HG02884 (cell line): ENCODE data around the gene KSR2.
A peak's percentile ranks its signal among the peaks of the same experiment; 100 is the strongest.
"Not testable (repeated sequence)": the region's sequence is repeated elsewhere in the genome, so short reads cannot be mapped to it uniquely, and the experiment has no call there.

Source experiments
- ATAC-seq: cut with Tn5 transposase; IDR thresholded peaks from one replicate; pipeline ENCODE4 v1.9.1; 2021; ENCODE audit warnings: mild to moderate bottlenecking, moderate library complexity; ENCODE audit not compliant: unreplicated experiment

KSR2 gene

GRCh38 chr12:117892441-117892840 is 76.3 kb downstream of the KSR2 start:
- ATAC-seq: no peak

DNA sequence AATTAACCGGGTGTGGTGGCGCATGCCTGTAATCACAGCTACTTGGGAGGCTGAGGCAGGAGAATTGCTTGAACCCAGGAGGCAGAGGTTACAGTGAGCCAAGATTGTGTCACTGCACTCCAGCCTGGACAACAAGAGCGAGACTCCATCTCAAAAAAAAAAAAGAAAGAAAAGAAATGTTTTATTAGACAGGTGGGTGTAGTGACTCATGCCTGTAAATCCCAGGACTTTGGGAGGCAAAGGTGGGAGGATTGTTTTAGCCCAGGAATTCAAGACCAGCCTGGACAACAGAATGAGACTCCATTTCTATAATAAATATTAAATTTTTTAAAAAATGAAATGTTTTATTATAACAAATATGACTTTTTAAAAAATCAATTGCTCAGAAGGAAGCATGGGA is 77.5 kb downstream of the KSR2 start:
- ATAC-seq: not testable (repeated sequence)

DNA sequence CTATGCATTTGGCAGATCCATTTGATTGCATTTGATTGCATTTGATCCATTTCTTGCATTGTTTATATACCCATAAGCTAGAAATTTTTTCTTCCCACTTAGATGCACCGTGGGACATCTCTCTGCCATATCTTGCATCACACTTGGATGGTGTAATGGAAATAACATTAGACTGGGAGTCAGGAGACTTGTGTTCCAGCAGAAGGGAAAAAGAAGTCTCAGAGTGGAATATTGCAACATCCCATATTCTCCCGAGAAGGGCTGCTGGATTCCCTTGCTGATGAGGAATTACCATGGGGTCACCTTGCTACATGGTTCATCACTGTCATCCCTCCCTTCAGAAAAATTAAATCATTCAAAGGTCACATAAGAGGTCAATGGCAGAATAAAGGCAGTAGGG is 78.1 kb downstream of the KSR2 start:
- no peak for ATAC-seq

DNA sequence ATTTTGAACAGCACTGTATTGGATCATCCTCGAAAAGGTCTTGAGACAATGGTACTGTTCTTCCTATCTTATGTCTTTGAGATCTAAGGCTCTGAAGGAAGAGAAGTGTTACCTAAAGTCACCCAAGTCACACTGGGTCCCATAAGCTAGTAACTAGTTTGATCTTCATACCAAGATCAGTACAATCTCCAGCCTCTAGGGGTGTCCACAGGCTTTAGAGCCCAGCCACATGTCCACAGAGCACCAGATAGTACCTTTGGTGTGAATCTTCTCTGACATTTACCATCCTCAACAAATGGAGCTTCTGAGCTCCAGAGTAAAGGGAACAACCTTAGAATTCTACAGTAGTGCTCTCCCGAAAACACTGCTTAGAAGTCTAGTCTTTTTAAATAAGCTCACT is 78.7 kb downstream of the KSR2 start:
- ATAC-seq: no peak

- peak; percentile 38 for ATAC-seq
Observed at GRCh38 chr12:117889098-117889497, 79.7 kb downstream of the KSR2 start.

DNA sequence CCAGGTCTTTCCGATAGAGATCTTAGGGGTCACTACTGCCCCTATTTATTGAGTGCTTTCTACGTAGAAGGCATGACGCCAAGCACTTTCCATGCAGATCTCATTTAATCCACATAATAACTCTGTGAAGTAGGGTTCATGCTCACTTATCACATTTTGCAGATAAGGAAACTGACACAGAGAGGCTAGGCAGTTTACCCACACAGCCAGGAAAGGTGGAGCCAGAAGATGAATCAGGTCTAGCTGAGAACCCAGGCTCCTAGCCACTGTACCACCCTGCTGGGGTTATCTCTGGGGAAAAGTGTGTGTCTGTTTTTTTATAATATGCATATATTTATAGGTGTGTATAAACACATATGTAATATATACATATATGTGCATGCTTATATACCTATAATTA is 83.6 kb downstream of the KSR2 start:
- ATAC-seq: no peak

GRCh38 chr12:117884161-117884560 is 84.6 kb downstream of the KSR2 start:
- ATAC-seq: no peak

- no peak for ATAC-seq
Observed at GRCh38 chr12:117882603-117883184, 86.1 kb downstream of the KSR2 start.

GRCh38 chr12:117882181-117882580 is 86.6 kb downstream of the KSR2 start:
- no peak for ATAC-seq

DNA sequence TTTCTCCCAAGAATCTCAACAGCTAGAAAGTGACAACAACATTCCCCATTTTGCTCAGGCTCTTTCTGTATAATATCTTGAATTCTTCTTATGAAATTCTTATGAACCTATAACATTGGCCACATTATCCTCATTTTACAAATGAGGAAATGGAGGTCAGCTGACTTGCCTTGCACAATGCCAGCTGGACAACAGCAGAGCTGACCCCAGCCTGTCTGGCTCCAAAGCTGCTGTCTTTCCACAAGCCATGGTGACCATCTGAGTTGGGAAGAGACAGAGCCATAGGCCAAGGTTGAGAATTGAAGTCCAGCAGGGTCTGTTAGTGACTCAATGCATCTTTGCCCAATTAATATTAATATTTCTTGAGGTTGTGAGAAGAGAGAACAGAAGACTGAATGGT is 87.3 kb downstream of the KSR2 start:
- ATAC-seq: no peak

DNA sequence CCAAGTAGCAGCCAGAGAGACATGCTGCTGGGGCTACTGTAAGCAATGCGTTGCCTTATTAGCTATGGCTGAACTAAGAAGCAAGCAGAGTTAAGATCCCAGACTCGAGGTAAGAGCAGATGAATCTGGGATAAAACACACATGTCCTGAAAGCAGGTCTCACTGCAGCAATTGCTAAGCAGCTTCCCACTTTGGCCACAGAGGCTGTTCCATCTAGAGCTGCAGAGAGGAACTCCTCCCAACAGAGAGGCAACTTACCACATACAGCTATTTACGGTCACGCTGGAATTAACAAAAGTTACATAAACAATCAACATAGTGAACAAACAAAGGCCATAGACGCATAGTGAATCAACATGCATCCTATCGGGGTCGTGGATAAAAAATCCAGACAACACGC is 90.2 kb downstream of the KSR2 start:
- no peak for ATAC-seq

DNA sequence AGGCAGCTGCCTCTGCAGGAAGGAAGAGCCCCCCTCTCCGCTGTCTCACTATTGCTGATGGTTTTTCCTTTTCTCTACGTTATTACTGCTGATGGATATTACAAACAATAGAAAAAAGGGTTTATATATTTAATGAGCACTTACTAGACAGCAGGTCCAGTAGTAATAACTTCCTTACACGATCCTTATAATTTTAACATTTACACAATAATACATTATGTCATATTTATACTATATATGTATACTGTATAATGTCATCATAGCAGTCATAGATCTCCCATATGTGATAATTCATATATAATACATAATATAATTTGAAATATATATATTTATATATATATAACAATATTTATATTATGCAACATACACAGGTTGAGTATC is 92.4 kb downstream of the KSR2 start:
- no peak for ATAC-seq

DNA sequence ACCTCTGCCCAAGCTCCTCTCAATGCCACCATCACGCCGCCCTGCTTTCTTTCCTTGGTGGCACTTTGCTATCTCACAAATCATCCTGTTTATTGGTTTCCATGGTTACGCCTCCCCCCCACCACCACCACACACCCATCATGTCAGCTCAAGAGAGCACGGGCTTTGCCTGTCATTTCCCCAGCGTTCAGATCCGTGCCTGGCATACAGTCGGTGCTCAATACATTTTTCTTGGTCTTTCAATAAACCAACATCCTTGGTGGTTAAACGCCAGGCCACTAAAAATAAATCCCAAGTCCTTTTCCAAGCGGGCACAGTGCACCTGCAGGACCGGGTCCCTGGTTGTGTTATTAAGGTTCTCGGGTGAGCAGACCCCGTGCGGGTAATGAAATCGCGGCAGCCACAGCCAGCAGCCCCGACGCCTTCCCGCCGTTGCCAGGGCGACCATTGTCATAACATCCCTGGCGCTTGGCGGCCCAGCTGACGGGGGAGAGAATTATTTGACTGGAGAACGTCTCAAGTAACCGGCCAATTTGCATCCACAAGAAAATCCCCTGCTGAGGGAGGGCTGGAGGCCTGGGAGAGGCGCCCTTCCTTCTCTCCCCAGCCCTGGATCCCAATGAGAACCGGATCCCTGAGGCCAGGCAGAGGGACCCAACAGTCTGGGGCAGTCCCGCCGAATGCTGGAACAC is 92.9 kb downstream of the KSR2 start:
- ATAC-seq: no peak

DNA sequence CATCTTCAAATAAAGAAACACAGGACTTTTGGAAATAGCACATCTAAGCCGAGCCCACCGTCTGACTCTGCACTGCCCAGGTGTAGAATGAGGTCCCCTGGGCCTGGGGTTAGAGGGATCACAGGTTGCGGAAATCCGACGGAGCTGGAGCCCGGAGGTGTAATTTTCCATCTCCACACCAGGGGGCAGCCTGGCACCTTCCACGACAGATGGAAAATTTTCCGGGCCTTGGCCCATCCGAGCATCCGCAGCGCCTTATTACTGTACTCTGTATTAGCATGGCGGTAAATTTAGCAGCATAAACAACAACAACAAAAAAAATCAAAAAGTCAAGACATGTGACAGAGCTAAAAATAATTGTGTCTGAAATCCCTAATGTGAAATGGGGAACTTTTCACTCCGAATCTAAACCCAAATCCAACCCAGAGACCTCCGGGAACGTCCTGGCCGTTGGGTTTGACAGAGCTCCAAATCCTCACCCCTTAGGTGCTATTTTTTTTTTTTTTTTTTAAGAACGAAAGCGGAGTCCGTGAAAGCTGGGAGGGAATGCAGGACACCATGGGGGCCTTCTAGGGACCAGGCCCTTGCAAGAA is 93.9 kb downstream of the KSR2 start:
- no peak for ATAC-seq

DNA sequence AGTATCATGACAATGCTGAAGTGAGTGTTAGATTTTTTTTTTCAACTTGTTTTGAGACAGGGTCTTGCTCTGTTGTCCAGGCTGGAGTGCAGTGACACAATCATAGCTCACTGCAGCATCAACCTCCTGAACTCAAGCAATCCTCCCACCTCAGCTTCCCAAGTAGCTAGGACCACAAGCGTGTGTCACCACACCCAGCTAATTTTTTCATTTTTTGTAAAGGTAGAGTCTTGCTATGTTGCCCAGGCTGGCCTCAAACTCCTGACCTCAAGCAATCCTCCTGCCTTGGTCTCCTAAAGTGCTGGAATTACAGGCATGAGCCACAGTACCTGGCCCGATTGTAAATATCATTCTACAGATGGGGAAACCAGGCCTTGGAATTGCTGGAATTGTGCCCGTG is 94.6 kb downstream of the KSR2 start:
- ATAC-seq: not testable (repeated sequence)

- no peak for ATAC-seq
Observed at GRCh38 chr12:117872546-117873169, 96.1 kb downstream of the KSR2 start.

DNA sequence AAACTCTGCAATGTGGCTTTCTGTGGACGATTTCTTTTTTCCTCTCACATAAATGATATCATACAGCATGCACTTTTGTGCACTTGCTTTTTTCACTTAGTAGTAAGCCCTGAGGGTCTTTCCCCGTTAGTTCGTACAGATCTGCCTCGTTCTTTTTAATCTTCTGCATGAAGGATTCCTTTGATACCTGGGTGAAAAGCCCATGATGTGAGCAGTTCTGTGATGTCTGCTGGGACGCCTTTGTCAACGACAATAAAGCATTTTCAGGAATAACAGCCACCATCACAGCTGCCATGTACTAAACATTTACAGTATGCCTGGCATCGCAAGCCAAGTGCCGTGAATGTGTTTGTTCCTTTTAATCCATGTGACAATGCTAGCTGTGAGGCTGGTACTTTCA is 99.2 kb downstream of the KSR2 start:
- ATAC-seq: no peak

DNA sequence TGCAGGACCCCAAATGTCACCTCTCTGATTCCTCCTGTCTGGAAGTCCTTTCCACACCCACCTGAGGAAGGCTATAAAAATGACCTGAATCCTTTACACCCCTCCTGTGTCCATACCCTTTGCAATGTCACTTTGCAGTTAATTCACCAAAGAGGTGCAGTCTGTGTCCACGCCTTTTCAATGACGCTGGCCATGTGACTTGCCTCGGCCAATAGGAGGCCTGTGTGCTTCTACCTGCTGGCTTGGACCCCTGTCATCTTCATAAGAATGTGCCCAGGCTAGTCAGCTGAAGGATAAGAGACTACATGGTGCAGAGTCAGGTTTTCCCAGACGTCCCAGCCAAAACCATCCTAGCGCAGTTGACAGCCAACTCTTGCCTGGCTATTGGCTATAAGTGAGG is 101.4 kb downstream of the KSR2 start:
- no peak for ATAC-seq

GRCh38 chr12:117865505-117865904 is 103.3 kb downstream of the KSR2 start:
- ATAC-seq: no peak

- ATAC-seq: no peak
Observed at GRCh38 chr12:117863002-117863709, 105.6 kb downstream of the KSR2 start.

- ATAC-seq: no peak
Observed at GRCh38 chr12:117861691-117862090, 107.1 kb downstream of the KSR2 start.
